Activated naive CD8-positive, alpha-beta T cell treated with anti-CD3 and anti-CD28 coated beads, Interleukin-2, amount 50 U/mL, for 24 hours (primary cell): ENCODE results near the gene SESN3.
"Not testable (repeated sequence)": the region's sequence is repeated elsewhere in the genome, so short reads cannot be mapped to it uniquely, and the experiment has no call there.

Source experiments
- ATAC-seq: fragments of 150-1000 bp; cut with Tn5 transposase; one replicate; pipeline ENCODE4 v1.10.0; 2021
- DNase-seq: peaks from one replicate; pipeline ENCODE4 v3.0.0; 2021
- H3K27ac Mint-ChIP-seq: one replicate; pipeline ENCODE4 v1.8.0; 2021; ENCODE audit warnings: mild to moderate bottlenecking, mixed read lengths
- H3K27me3 Mint-ChIP-seq: one replicate; pipeline ENCODE4 v1.8.0; 2021; ENCODE audit warnings: mixed read lengths
- H3K36me3 Mint-ChIP-seq: one replicate; pipeline ENCODE4 v1.8.0; 2021; ENCODE audit warnings: low read depth, mixed read lengths
- H3K4me1 Mint-ChIP-seq: one replicate; pipeline ENCODE4 v1.8.0; 2021; ENCODE audit warnings: mixed read lengths
- H3K4me3 Mint-ChIP-seq: one replicate; pipeline ENCODE4 v1.8.0; 2021; ENCODE audit warnings: mild to moderate bottlenecking, moderate library complexity, mixed read lengths
- H3K9me3 Mint-ChIP-seq: one replicate; pipeline ENCODE4 v1.8.0; 2021; ENCODE audit warnings: mixed read lengths

SESN3 gene

GRCh38 chr11:95144313-95145235 is 86.4 kb downstream of the SESN3 start:
- no peak for ATAC-seq
- DNase-seq, result no peak
- Mint-ChIP-seq H3K27ac (no peak overlapping the region), H3K36me3 (no peaks in the 10 kb centered on the region), H3K9me3 (no peaks in the 10 kb centered on the region), H3K27me3 (peaks cover 24% of the 10 kb centered on the region), H3K4me1 (peaks cover 27% of the 10 kb centered on the region), H3K4me3 (no peak overlapping the region)

GRCh38 chr11:95143106-95143681 is 87.8 kb downstream of the SESN3 start:
- no peak for DNase-seq
- no peaks in the 10 kb centered on the region for H3K9me3 Mint-ChIP-seq
- no peak overlapping the region for H3K4me3 Mint-ChIP-seq
- no peaks in the 10 kb centered on the region for H3K36me3 Mint-ChIP-seq
- H3K4me1 Mint-ChIP-seq, result peaks cover 18% of the 10 kb centered on the region
- H3K27me3 Mint-ChIP-seq, result peaks cover 22% of the 10 kb centered on the region
- H3K27ac Mint-ChIP-seq, result no peak overlapping the region
- ATAC-seq, result peak; percentile 33

GRCh38 chr11:95142431-95142830 is 88.6 kb downstream of the SESN3 start:
- no peaks in the 10 kb centered on the region for H3K36me3 Mint-ChIP-seq
- H3K9me3 Mint-ChIP-seq, result no peaks in the 10 kb centered on the region
- H3K4me1 Mint-ChIP-seq, result peaks cover 18% of the 10 kb centered on the region
- H3K27ac Mint-ChIP-seq, result no peak overlapping the region
- no peak for DNase-seq
- no peak overlapping the region for H3K4me3 Mint-ChIP-seq
- H3K27me3 Mint-ChIP-seq, result peaks cover 20% of the 10 kb centered on the region
- no peak for ATAC-seq

- Mint-ChIP-seq H3K27me3 (peaks cover 10% of the 10 kb centered on the region), H3K36me3 (no peaks in the 10 kb centered on the region), H3K9me3 (no peaks in the 10 kb centered on the region), H3K4me1 (peaks cover 30% of the 10 kb centered on the region), H3K4me3 (no peak overlapping the region), H3K27ac (no peak overlapping the region)
- DNase-seq (no peak), ATAC-seq (no peak)
Measured at GRCh38 chr11:95140397-95141033, 90.5 kb downstream of the SESN3 start.

GRCh38 chr11:95138448-95138847 is 92.6 kb downstream of the SESN3 start:
- no peak overlapping the region for H3K4me3 Mint-ChIP-seq
- H3K27me3 Mint-ChIP-seq, result no peaks in the 10 kb centered on the region
- H3K27ac Mint-ChIP-seq, result no peak overlapping the region
- H3K9me3 Mint-ChIP-seq, result no peaks in the 10 kb centered on the region
- DNase-seq (no peak), ATAC-seq (peak; percentile 69)
- H3K4me1 Mint-ChIP-seq, result peaks cover 28% of the 10 kb centered on the region
- peaks cover 2% of the 10 kb centered on the region for H3K36me3 Mint-ChIP-seq

- DNase-seq (no peak), ATAC-seq (peak; percentile 44)
- H3K4me1 Mint-ChIP-seq, result peaks cover 33% of the 10 kb centered on the region
- H3K27ac Mint-ChIP-seq, result peak overlapping the region; percentile 38
- H3K36me3 Mint-ChIP-seq, result peaks cover 6% of the 10 kb centered on the region
- no peaks in the 10 kb centered on the region for H3K27me3 Mint-ChIP-seq
- no peaks in the 10 kb centered on the region for H3K9me3 Mint-ChIP-seq
- H3K4me3 Mint-ChIP-seq, result no peak overlapping the region
Measured at GRCh38 chr11:95137299-95137698, 93.7 kb downstream of the SESN3 start.

GRCh38 chr11:95136747-95137146 is 94.3 kb downstream of the SESN3 start:
- peaks cover 33% of the 10 kb centered on the region for H3K4me1 Mint-ChIP-seq
- not testable (repeated sequence) for H3K36me3 Mint-ChIP-seq, H3K27ac Mint-ChIP-seq, H3K4me3 Mint-ChIP-seq, DNase-seq, H3K9me3 Mint-ChIP-seq, ATAC-seq, H3K27me3 Mint-ChIP-seq

GRCh38 chr11:95135880-95136279 is 95.1 kb downstream of the SESN3 start:
- DNase-seq (no peak), ATAC-seq (peak; percentile 70)
- Mint-ChIP-seq H3K27me3 (no peaks in the 10 kb centered on the region), H3K9me3 (no peaks in the 10 kb centered on the region), H3K4me3 (no peak overlapping the region), H3K36me3 (peaks cover 6% of the 10 kb centered on the region), H3K4me1 (peaks cover 33% of the 10 kb centered on the region), H3K27ac (peak overlapping the region; percentile 43)

- Mint-ChIP-seq H3K36me3 (peaks cover 6% of the 10 kb centered on the region), H3K27me3 (no peaks in the 10 kb centered on the region), H3K9me3 (no peaks in the 10 kb centered on the region), H3K4me1 (peaks cover 30% of the 10 kb centered on the region), H3K27ac (no peak overlapping the region), H3K4me3 (no peak overlapping the region)
- ATAC-seq, result no peak
- DNase-seq, result no peak
Measured at GRCh38 chr11:95135155-95135554, 95.8 kb downstream of the SESN3 start.

- DNase-seq (no peak), ATAC-seq (no peak)
- Mint-ChIP-seq H3K36me3 (peaks cover 6% of the 10 kb centered on the region), H3K4me3 (no peak overlapping the region), H3K9me3 (no peaks in the 10 kb centered on the region), H3K27me3 (no peaks in the 10 kb centered on the region), H3K4me1 (peaks cover 30% of the 10 kb centered on the region), H3K27ac (no peak overlapping the region)
Measured at GRCh38 chr11:95134491-95134890, 96.5 kb downstream of the SESN3 start.

GRCh38 chr11:95132956-95133355 is 98.0 kb downstream of the SESN3 start:
- no peak overlapping the region for H3K27ac Mint-ChIP-seq
- no peak for ATAC-seq
- H3K36me3 Mint-ChIP-seq, result peaks cover 14% of the 10 kb centered on the region
- H3K4me3 Mint-ChIP-seq, result no peak overlapping the region
- no peaks in the 10 kb centered on the region for H3K9me3 Mint-ChIP-seq
- H3K4me1 Mint-ChIP-seq, result peaks cover 27% of the 10 kb centered on the region
- DNase-seq, result no peak
- no peaks in the 10 kb centered on the region for H3K27me3 Mint-ChIP-seq

- H3K36me3 Mint-ChIP-seq, result peaks cover 17% of the 10 kb centered on the region
- H3K9me3 Mint-ChIP-seq, result no peaks in the 10 kb centered on the region
- H3K4me3 Mint-ChIP-seq, result no peak overlapping the region
- H3K27me3 Mint-ChIP-seq, result no peaks in the 10 kb centered on the region
- DNase-seq (no peak), ATAC-seq (peak; percentile 24)
- no peak overlapping the region for H3K27ac Mint-ChIP-seq
- H3K4me1 Mint-ChIP-seq, result peaks cover 6% of the 10 kb centered on the region
Measured at GRCh38 chr11:95128602-95129001, 102.4 kb downstream of the SESN3 start.

- no peak for ATAC-seq
- no peaks in the 10 kb centered on the region for H3K27me3 Mint-ChIP-seq
Measured at GRCh38 chr11:95123556-95123955, 107.4 kb downstream of the SESN3 start.

GRCh38 chr11:95121698-95122097 is 109.3 kb downstream of the SESN3 start:
- ATAC-seq, result no peak

More at GRCh38 chr11:95123556-95123955, 107.4 kb downstream of the SESN3 start:
- H3K27ac Mint-ChIP-seq, result no peak overlapping the region
- DNase-seq, result no peak
- H3K4me3 Mint-ChIP-seq, result no peak overlapping the region
- H3K4me1 Mint-ChIP-seq, result peaks cover 7% of the 10 kb centered on the region
- H3K36me3 Mint-ChIP-seq, result peaks cover 10% of the 10 kb centered on the region
- no peaks in the 10 kb centered on the region for H3K9me3 Mint-ChIP-seq

More at GRCh38 chr11:95121698-95122097, 109.3 kb downstream of the SESN3 start:
- no peak for DNase-seq
- H3K27ac Mint-ChIP-seq, result no peak overlapping the region
- no peaks in the 10 kb centered on the region for H3K27me3 Mint-ChIP-seq
- H3K4me3 Mint-ChIP-seq, result no peak overlapping the region
- H3K36me3 Mint-ChIP-seq, result peaks cover 7% of the 10 kb centered on the region
- peaks cover 6% of the 10 kb centered on the region for H3K4me1 Mint-ChIP-seq
- H3K9me3 Mint-ChIP-seq, result no peaks in the 10 kb centered on the region
